ENCODE data around the gene NUP133. TPM values are rescaled to one million over a fixed set of nuclear protein-coding genes. Genes with fewer than 3 reads are reported as not detected.

Gene NUP133
- total RNA-seq, 4 donors from 2014 or later: 18.6 to 40.5 (median 24.6) TPM

- no peak for TF ChIP-seq CTCF (IDR thresholded peaks at IDR 0.05)
- DNase-seq (ENCODE audit: low spot score): no peak
- no peak for ATAC-seq (ENCODE audit: low FRiP score)
Measured at GRCh38 chr1:229466887-229467286, 41.3 kb downstream of the NUP133 start.

- no peak for ATAC-seq (ENCODE audit: low FRiP score)
- no peak for TF ChIP-seq CTCF (IDR thresholded peaks at IDR 0.05)
- no peak for DNase-seq (ENCODE audit: low spot score)
Measured at GRCh38 chr1:229464672-229465071, 43.5 kb downstream of the NUP133 start.

GRCh38 chr1:229461032-229461668 is 47.0 kb downstream of the NUP133 start:
- no peak for DNase-seq (ENCODE audit: low spot score)
- ATAC-seq (ENCODE audit: low FRiP score): no peak
- no peak for TF ChIP-seq CTCF (IDR thresholded peaks at IDR 0.05)

DNA sequence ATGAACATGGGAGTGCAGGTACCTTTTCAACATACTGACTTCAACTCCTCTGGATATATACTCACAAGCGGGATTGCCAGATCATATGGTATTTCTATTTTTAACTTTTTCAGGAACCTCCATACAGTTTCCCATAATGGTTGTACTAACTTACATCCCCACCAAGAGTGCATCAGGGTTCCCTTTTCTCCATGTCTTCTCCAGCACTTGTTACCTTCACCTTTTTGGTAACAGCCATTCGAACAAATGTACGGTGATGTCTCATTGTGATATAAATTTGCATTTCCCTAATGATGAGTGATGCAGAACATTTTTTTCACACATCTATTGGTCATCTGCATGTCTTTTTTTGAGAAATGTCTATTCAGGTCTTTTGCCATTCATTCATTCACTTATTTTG is 48.3 kb downstream of the NUP133 start:
- no peak for TF ChIP-seq CTCF (IDR thresholded peaks at IDR 0.05)
- no peak for ATAC-seq (ENCODE audit: low FRiP score)

GRCh38 chr1:229457436-229457835 is 50.7 kb downstream of the NUP133 start:
- ATAC-seq (ENCODE audit: low FRiP score): no peak
- no peak for DNase-seq (ENCODE audit: low spot score)
- TF ChIP-seq CTCF (IDR thresholded peaks at IDR 0.05): no peak

More for the DNA sequence above, 48.3 kb downstream of the NUP133 start:
- DNase-seq (ENCODE audit: low spot score): no peak

DNA sequence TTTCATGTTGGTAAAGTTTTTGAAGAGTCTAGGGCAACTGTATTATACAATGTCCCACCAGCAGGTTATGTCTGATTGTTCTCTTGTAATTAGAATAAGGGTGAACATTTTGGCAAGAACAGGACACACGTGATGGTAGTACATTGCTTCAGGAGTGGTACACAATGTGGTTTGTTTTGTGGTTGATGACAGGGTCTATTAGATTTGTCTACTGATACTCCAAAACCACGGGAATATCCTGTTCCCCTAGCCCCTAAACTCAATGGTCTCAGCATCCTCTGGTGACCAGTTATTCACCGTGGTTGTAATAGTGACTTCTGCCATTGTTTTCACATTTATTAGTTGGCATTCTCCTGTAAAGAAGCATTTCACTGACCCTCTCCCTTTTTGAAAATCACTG is 52.1 kb downstream of the NUP133 start:
- no peak for TF ChIP-seq CTCF (IDR thresholded peaks at IDR 0.05)
- ATAC-seq (ENCODE audit: low FRiP score) (no peak), DNase-seq (ENCODE audit: low spot score) (no peak)

GRCh38 chr1:229454056-229454455 is 54.1 kb downstream of the NUP133 start:
- ATAC-seq (ENCODE audit: low FRiP score): no peak
- DNase-seq (ENCODE audit: low spot score): no peak
- no peak for TF ChIP-seq CTCF (IDR thresholded peaks at IDR 0.05)
